ENCODE results near the gene FLVCR1.

The FLVCR1 gene

GRCh38 chr1:212941452-212941851 lies 83.4 kb downstream of the FLVCR1 start:
- no peak overlapping the region for H3K4me3 ChIP-seq (ENCODE audit: low read depth, low read length)
- no peak for DNase-seq (ENCODE audit: low read depth)

DNA sequence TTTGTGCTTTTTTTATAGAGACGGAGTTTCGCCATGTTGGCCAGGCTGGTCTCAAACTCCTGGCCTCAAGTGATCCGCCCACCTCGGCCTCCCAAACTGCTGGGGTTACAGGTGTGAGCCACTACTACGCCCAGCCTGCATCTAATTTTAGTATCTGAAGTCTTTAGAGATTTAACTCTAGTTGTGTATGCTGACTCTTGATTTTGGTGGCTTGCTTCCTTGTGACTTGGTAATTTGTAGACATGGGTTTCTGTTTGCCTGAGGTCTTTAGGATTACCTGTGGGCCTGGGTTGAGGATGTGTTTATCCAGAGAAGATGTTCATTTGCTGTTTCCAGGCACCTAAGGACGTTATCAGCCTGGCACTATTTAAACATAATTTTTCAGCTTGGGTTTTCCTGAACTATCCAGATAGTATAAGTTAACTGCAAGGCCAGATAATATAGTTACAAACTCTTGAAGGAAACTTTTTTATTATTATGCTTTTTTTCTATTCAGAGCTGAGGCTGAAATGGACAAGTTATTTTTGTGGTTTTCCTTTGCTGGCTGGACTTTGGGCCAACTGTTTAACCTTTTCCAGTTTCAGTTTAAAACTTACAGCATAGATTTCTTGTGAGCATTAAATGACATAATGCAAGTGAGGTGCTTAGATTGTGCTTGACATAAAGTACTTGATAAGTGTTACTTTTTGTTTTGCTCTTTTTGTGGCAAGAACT lies 84.8 kb downstream of the FLVCR1 start:
- no peak for DNase-seq (ENCODE audit: low read depth)
- H3K4me3 ChIP-seq (ENCODE audit: low read depth, low read length): no peak overlapping the region

DNA sequence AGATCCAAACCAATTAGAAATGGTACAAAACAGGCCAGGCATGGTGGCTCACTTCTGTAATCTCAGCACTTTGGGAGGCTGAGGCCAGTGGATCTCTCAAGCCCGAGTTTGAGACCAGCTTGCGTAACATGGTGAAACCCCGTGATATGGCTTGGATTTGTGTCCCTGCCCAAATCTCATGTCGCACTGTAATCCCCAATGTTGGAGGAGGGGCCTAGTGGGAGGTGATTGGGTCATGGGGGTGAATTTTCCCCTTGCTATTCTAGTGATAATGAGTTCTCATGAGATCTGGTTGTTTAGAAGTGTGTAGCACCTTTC lies 85.3 kb downstream of the FLVCR1 start:
- H3K4me3 ChIP-seq (ENCODE audit: low read depth, low read length): no peak overlapping the region
- no peak for DNase-seq (ENCODE audit: low read depth)

DNA sequence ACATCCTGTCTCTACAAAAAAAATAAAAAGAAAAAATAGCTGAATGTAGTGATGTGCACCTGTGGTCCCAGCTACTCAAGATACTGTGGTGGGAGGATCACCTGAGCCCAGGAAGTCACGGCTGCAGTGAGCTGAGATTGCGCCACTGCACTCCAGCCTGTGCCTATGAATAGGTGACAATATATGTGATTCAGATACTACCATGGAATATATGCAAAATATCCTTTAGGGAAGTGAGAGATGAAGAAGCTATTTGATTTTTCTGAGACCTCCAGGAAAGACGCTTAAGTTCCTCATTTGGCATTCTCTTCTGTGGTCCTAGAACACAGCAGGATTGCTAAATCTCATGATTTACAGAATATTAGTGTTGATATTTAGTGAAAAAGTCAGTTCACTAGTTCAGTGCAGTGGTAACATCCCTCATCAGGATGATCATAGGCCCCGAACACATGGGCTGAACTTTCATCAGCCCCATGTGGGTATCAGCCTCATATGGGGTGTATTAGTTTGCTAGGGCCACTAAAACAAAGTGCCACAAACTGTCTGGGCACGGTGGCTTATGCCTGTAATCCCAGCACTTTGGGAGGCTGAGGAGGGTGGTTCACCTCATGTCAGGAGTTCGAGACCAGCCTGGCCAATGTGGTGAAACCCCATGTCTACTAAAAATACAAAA lies 86.3 kb downstream of the FLVCR1 start:
- H3K4me3 ChIP-seq (ENCODE audit: low read depth, low read length): no peak overlapping the region
- DNase-seq (ENCODE audit: low read depth): no peak

GRCh38 chr1:212945056-212945455 lies 87.0 kb downstream of the FLVCR1 start:
- H3K4me3 ChIP-seq (ENCODE audit: low read depth, low read length): no peak overlapping the region
- DNase-seq (ENCODE audit: low read depth): no peak

- no peak overlapping the region for H3K4me3 ChIP-seq (ENCODE audit: low read depth, low read length)
- no peak for DNase-seq (ENCODE audit: low read depth)
These were observed 87.5 kb downstream of the FLVCR1 start for GRCh38 chr1:212945463-212946160.

- no peak overlapping the region for H3K4me3 ChIP-seq (ENCODE audit: low read depth, low read length)
- DNase-seq (ENCODE audit: low read depth): no peak
These were observed 88.8 kb downstream of the FLVCR1 start for GRCh38 chr1:212946872-212947271.
